ENCODE measurements around the gene IMMT. TPM values are rescaled to one million over a fixed set of nuclear protein-coding genes. Genes with fewer than 3 reads are reported as not detected.

The IMMT gene
- polyA plus RNA-seq, 4 donors, result 69.2 to 82.1 (median 72.0) TPM

- peaks cover 0 to 12% (median 3%) of the 10 kb centered on the region in 3 donors for H3K36me3 ChIP-seq (ENCODE audit: control insufficient read depth in 3 of 3, insufficient read depth in 2 of 3, low read depth in 1 of 3, low read length in 3 of 3)
- DNase-seq (no peak), FAIRE-seq (no peak)
- no peaks in the 10 kb centered on the region for H3K9me3 ChIP-seq (ENCODE audit: control insufficient read depth in 2 of 2, insufficient read depth in 1 of 2, low read depth in 1 of 2, low read length in 1 of 2)
- H3K27ac ChIP-seq (ENCODE audit: low read depth in 1 of 3, low read length in 2 of 3), result peak overlapping the region in 1 of 3 donors; percentile 52
- no peaks in the 10 kb centered on the region for H3K27me3 ChIP-seq (ENCODE audit: control insufficient read depth in 3 of 3, insufficient read depth in 3 of 3, low read length in 3 of 3)
- H3K4me1 ChIP-seq (ENCODE audit: control insufficient read depth in 3 of 3, insufficient read depth in 2 of 3, low read depth in 1 of 3, low read length in 2 of 3), result no peaks in the 10 kb centered on the region
- no peak overlapping the region for H3K4me3 ChIP-seq (ENCODE audit: low read depth in 1 of 3, low read length in 3 of 3)
Observed at GRCh38 chr2:86186431-86186830, 8.8 kb downstream of the IMMT start.

- WGBS, 3 donors, result 31 to 57% (median 39%) methylated on average over 1 of the region's 1 CpG
- H3K4me3 ChIP-seq (ENCODE audit: low read depth in 1 of 3, low read length in 3 of 3), result no peak overlapping the region
- H3K36me3 ChIP-seq (ENCODE audit: control insufficient read depth in 3 of 3, insufficient read depth in 2 of 3, low read depth in 1 of 3, low read length in 3 of 3), result peaks cover 0 to 15% (median 3%) of the 10 kb centered on the region in 3 donors
- DNase-seq, result peak in 1 of 2 donors; percentile 5
- H3K27me3 ChIP-seq (ENCODE audit: control insufficient read depth in 3 of 3, insufficient read depth in 3 of 3, low read length in 3 of 3), result no peaks in the 10 kb centered on the region
- no peaks in the 10 kb centered on the region for H3K9me3 ChIP-seq (ENCODE audit: control insufficient read depth in 2 of 2, insufficient read depth in 1 of 2, low read depth in 1 of 2, low read length in 1 of 2)
- no peaks in the 10 kb centered on the region for H3K4me1 ChIP-seq (ENCODE audit: control insufficient read depth in 3 of 3, insufficient read depth in 2 of 3, low read depth in 1 of 3, low read length in 2 of 3)
- no peak for FAIRE-seq
- peak overlapping the region in 2 of 3 donors; percentile 32 to 52 for H3K27ac ChIP-seq (ENCODE audit: low read depth in 1 of 3, low read length in 2 of 3)
Observed at GRCh38 chr2:86185517-86186212, 9.6 kb downstream of the IMMT start.

- no peak for FAIRE-seq
- Histone ChIP-seq H3K4me3 (ENCODE audit: low read depth in 1 of 3, low read length in 3 of 3) (no peak overlapping the region), H3K9me3 (ENCODE audit: control insufficient read depth in 2 of 2, insufficient read depth in 1 of 2, low read depth in 1 of 2, low read length in 1 of 2) (no peaks in the 10 kb centered on the region), H3K27ac (ENCODE audit: low read depth in 1 of 3, low read length in 2 of 3) (no peak overlapping the region), H3K36me3 (ENCODE audit: control insufficient read depth in 3 of 3, insufficient read depth in 2 of 3, low read depth in 1 of 3, low read length in 3 of 3) (peaks cover 7 to 38% (median 22%) of the 10 kb centered on the region in 3 donors), H3K4me1 (ENCODE audit: control insufficient read depth in 3 of 3, insufficient read depth in 2 of 3, low read depth in 1 of 3, low read length in 2 of 3) (no peaks in the 10 kb centered on the region), H3K27me3 (ENCODE audit: control insufficient read depth in 3 of 3, insufficient read depth in 3 of 3, low read length in 3 of 3) (no peaks in the 10 kb centered on the region)
- no peak for DNase-seq
Observed at GRCh38 chr2:86176597-86176996, 18.7 kb downstream of the IMMT start.

GRCh38 chr2:86175828-86176227 is 19.4 kb downstream of the IMMT start:
- WGBS, 3 donors, result 92 to 97% (median 94%) methylated on average over 1 of the region's 1 CpG
- H3K9me3 ChIP-seq (ENCODE audit: control insufficient read depth in 2 of 2, insufficient read depth in 1 of 2, low read depth in 1 of 2, low read length in 1 of 2), result no peaks in the 10 kb centered on the region
- no peaks in the 10 kb centered on the region for H3K27me3 ChIP-seq (ENCODE audit: control insufficient read depth in 3 of 3, insufficient read depth in 3 of 3, low read length in 3 of 3)
- no peaks in the 10 kb centered on the region for H3K4me1 ChIP-seq (ENCODE audit: control insufficient read depth in 3 of 3, insufficient read depth in 2 of 3, low read depth in 1 of 3, low read length in 2 of 3)
- no peak for DNase-seq
- no peak overlapping the region for H3K4me3 ChIP-seq (ENCODE audit: low read depth in 1 of 3, low read length in 3 of 3)
- no peak overlapping the region for H3K27ac ChIP-seq (ENCODE audit: low read depth in 1 of 3, low read length in 2 of 3)
- peaks cover 7 to 36% (median 24%) of the 10 kb centered on the region in 3 donors for H3K36me3 ChIP-seq (ENCODE audit: control insufficient read depth in 3 of 3, insufficient read depth in 2 of 3, low read depth in 1 of 3, low read length in 3 of 3)
- FAIRE-seq, result no peak

GRCh38 chr2:86174445-86174844 is 20.8 kb downstream of the IMMT start:
- Histone ChIP-seq H3K4me3 (ENCODE audit: low read depth in 1 of 3, low read length in 3 of 3) (no peak overlapping the region), H3K4me1 (ENCODE audit: control insufficient read depth in 3 of 3, insufficient read depth in 2 of 3, low read depth in 1 of 3, low read length in 2 of 3) (no peaks in the 10 kb centered on the region), H3K27me3 (ENCODE audit: control insufficient read depth in 3 of 3, insufficient read depth in 3 of 3, low read length in 3 of 3) (no peaks in the 10 kb centered on the region), H3K9me3 (ENCODE audit: control insufficient read depth in 2 of 2, insufficient read depth in 1 of 2, low read depth in 1 of 2, low read length in 1 of 2) (no peaks in the 10 kb centered on the region), H3K36me3 (ENCODE audit: control insufficient read depth in 3 of 3, insufficient read depth in 2 of 3, low read depth in 1 of 3, low read length in 3 of 3) (peaks cover 10 to 31% (median 22%) of the 10 kb centered on the region in 3 donors), H3K27ac (ENCODE audit: low read depth in 1 of 3, low read length in 2 of 3) (no peak overlapping the region)
- WGBS, 3 donors, result 67 to 85% (median 72%) methylated on average over 2 of the region's 2 CpGs
- DNase-seq (no peak), FAIRE-seq (no peak)

- DNase-seq, result no peak
- Histone ChIP-seq H3K4me1 (ENCODE audit: control insufficient read depth in 3 of 3, insufficient read depth in 2 of 3, low read depth in 1 of 3, low read length in 2 of 3) (no peaks in the 10 kb centered on the region), H3K27ac (ENCODE audit: low read depth in 1 of 3, low read length in 2 of 3) (no peak overlapping the region), H3K27me3 (ENCODE audit: control insufficient read depth in 3 of 3, insufficient read depth in 3 of 3, low read length in 3 of 3) (no peaks in the 10 kb centered on the region), H3K4me3 (ENCODE audit: low read depth in 1 of 3, low read length in 3 of 3) (no peak overlapping the region), H3K9me3 (ENCODE audit: control insufficient read depth in 2 of 2, insufficient read depth in 1 of 2, low read depth in 1 of 2, low read length in 1 of 2) (no peaks in the 10 kb centered on the region), H3K36me3 (ENCODE audit: control insufficient read depth in 3 of 3, insufficient read depth in 2 of 3, low read depth in 1 of 3, low read length in 3 of 3) (peaks cover 11 to 23% (median 18%) of the 10 kb centered on the region in 3 donors)
- FAIRE-seq, result no peak
- 83 to 92% (median 89%) methylated on average over 2 of the region's 2 CpGs for WGBS, 3 donors
Observed at GRCh38 chr2:86172610-86173009, 22.7 kb downstream of the IMMT start.

- DNase-seq (no peak), FAIRE-seq (no peak)
- Histone ChIP-seq H3K9me3 (ENCODE audit: control insufficient read depth in 2 of 2, insufficient read depth in 1 of 2, low read depth in 1 of 2, low read length in 1 of 2) (no peaks in the 10 kb centered on the region), H3K4me3 (ENCODE audit: low read depth in 1 of 3, low read length in 3 of 3) (no peak overlapping the region), H3K4me1 (ENCODE audit: control insufficient read depth in 3 of 3, insufficient read depth in 2 of 3, low read depth in 1 of 3, low read length in 2 of 3) (no peaks in the 10 kb centered on the region), H3K27me3 (ENCODE audit: control insufficient read depth in 3 of 3, insufficient read depth in 3 of 3, low read length in 3 of 3) (no peaks in the 10 kb centered on the region), H3K36me3 (ENCODE audit: control insufficient read depth in 3 of 3, insufficient read depth in 2 of 3, low read depth in 1 of 3, low read length in 3 of 3) (peaks cover 11 to 29% (median 17%) of the 10 kb centered on the region in 3 donors), H3K27ac (ENCODE audit: low read depth in 1 of 3, low read length in 2 of 3) (no peak overlapping the region)
- 81 to 85% (median 85%) methylated on average over 3 of the region's 3 CpGs for WGBS, 3 donors
Observed at GRCh38 chr2:86171295-86171694, 24.0 kb downstream of the IMMT start.

GRCh38 chr2:86170449-86170848 is 24.8 kb downstream of the IMMT start:
- H3K27me3 ChIP-seq (ENCODE audit: control insufficient read depth in 3 of 3, insufficient read depth in 3 of 3, low read length in 3 of 3), result no peaks in the 10 kb centered on the region
- H3K27ac ChIP-seq (ENCODE audit: low read depth in 1 of 3, low read length in 2 of 3), result no peak overlapping the region
- no peak overlapping the region for H3K4me3 ChIP-seq (ENCODE audit: low read depth in 1 of 3, low read length in 3 of 3)
- no peaks in the 10 kb centered on the region for H3K9me3 ChIP-seq (ENCODE audit: control insufficient read depth in 2 of 2, insufficient read depth in 1 of 2, low read depth in 1 of 2, low read length in 1 of 2)
- peaks cover 11 to 35% (median 15%) of the 10 kb centered on the region in 3 donors for H3K36me3 ChIP-seq (ENCODE audit: control insufficient read depth in 3 of 3, insufficient read depth in 2 of 3, low read depth in 1 of 3, low read length in 3 of 3)
- DNase-seq (no peak), FAIRE-seq (no peak)
- no peaks in the 10 kb centered on the region for H3K4me1 ChIP-seq (ENCODE audit: control insufficient read depth in 3 of 3, insufficient read depth in 2 of 3, low read depth in 1 of 3, low read length in 2 of 3)
- 91 to 98% (median 92%) methylated on average over 4 of the region's 4 CpGs for WGBS, 3 donors

All from small intestine (tissue), 7 donors.